ENCODE data around the gene ENPP5.
"Not testable (repeated sequence)": the region's sequence is repeated elsewhere in the genome, so short reads cannot be mapped to it uniquely, and the experiment has no call there.

Gene ENPP5

DNA sequence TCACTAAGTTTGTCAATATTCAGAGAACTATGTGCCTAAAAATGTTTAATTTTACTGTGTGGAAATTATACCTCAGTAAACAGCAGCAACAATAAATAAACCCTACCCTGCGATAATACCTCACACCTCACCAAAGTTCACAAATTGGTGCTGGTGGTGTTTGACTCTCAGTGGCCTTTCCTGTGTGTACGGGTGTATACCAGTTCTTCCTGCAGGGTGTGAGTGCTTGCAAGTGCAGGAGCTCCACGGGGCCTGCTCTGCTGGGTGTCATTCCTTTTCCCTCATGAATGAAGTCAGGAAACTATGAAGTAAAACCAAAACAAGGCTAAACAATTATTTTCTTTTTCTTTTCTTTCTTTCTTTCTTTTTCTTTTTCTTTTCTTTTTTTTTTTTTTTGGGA is 4.1 kb upstream of the ENPP5 start:
- no peaks in the 10 kb centered on the region for H3K4me1 ChIP-seq (ENCODE audit: control insufficient read depth, insufficient read depth, low read length, unreplicated experiment)
- no peak overlapping the region for H3K27ac ChIP-seq (ENCODE audit: low read depth, low read length)
- no peaks in the 10 kb centered on the region for H3K36me3 ChIP-seq (ENCODE audit: insufficient read depth, low read length)

DNA sequence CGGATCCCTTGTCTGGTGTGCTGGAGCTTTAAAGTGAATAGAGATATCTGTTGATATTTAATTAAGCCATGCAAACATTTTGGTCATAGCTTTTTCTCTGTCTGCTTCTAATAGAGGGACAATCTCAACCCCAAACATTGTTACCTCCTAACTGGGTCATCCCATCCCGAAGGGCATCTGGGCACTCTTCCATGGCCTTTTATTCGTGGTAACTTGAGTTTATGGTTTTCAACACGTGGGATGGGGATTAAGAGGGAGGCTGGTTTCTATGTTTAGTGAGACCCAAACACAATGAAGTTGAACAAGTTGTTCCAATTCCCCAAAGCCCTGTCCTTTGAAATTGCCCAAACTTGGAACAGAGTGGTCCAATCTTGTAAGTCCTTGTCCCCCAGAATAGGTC is 1.4 kb upstream of the ENPP5 start:
- Histone ChIP-seq H3K4me1 (ENCODE audit: control insufficient read depth, insufficient read depth, low read length, unreplicated experiment) (no peaks in the 10 kb centered on the region), H3K27me3 (ENCODE audit: insufficient read depth, low read length) (peaks cover 48% of the 10 kb centered on the region), H3K36me3 (ENCODE audit: insufficient read depth, low read length) (no peaks in the 10 kb centered on the region), H2AFZ (ENCODE audit: low read length, unreplicated experiment) (no peak overlapping the region), H3K4me3 (ENCODE audit: low read depth, low read length) (no peak overlapping the region), H3K27ac (ENCODE audit: low read depth, low read length) (no peak overlapping the region), H3K79me2 (ENCODE audit: control insufficient read depth, insufficient read depth, low read length, unreplicated experiment) (no peaks in the 10 kb centered on the region)

More for the DNA sequence above, 4.1 kb upstream of the ENPP5 start:
- Histone ChIP-seq H2AFZ (ENCODE audit: low read length, unreplicated experiment) (no peak overlapping the region), H3K4me3 (ENCODE audit: low read depth, low read length) (no peak overlapping the region), H3K27me3 (ENCODE audit: insufficient read depth, low read length) (peaks cover 40% of the 10 kb centered on the region), H3K79me2 (ENCODE audit: control insufficient read depth, insufficient read depth, low read length, unreplicated experiment) (no peaks in the 10 kb centered on the region)

DNA sequence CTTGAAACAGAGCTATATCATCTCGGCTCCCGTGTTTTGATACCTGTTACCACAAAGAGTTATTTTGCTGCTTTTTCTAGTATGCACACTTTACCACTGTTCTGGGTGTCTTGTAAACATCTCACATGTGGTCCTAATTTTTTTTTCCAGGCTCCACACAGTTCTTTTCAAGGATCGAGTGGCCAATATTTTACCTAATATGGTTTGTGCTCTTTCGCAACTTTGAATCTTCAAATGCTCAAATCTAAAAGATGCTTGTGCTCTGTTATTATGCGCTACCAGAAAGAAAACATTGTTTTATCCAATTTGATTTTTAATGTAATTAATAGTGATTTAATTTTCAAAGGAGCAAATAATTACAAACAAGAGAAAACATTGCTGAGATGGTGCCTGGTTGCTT is 10.7 kb downstream of the ENPP5 start:
- Histone ChIP-seq H3K27me3 (ENCODE audit: insufficient read depth, low read length) (peaks cover 17% of the 10 kb centered on the region; the same call in 1 of the 2 replicates), H3K4me1 (ENCODE audit: control insufficient read depth, insufficient read depth, low read length, unreplicated experiment) (no peaks in the 10 kb centered on the region), H3K27ac (ENCODE audit: low read depth, low read length) (no peak overlapping the region), H2AFZ (ENCODE audit: low read length, unreplicated experiment) (no peak overlapping the region), H3K79me2 (ENCODE audit: control insufficient read depth, insufficient read depth, low read length, unreplicated experiment) (no peaks in the 10 kb centered on the region), H3K36me3 (ENCODE audit: insufficient read depth, low read length) (no peaks in the 10 kb centered on the region), H3K4me3 (ENCODE audit: low read depth, low read length) (no peak overlapping the region)

DNA sequence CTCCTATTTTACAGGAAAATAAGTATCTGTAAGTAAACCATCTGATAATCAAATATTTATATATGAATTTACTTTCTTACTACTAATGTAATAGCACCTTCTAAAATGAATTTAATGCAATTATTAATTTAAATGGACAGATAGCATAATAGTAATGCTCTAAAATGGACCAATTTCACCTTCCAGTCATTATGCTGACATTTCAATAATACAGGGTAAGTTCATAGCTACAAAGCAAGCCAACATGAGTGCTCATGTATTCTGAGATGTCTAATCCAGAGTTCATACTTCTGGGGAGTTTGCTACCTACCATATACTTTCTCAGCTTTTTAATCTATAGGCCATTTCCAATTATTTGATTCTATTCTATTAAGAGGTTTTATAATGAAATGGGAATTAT is 11.6 kb downstream of the ENPP5 start:
- H3K4me3 ChIP-seq (ENCODE audit: low read depth, low read length): no peak overlapping the region
- no peaks in the 10 kb centered on the region for H3K4me1 ChIP-seq (ENCODE audit: control insufficient read depth, insufficient read depth, low read length, unreplicated experiment)
- peaks cover 20% of the 10 kb centered on the region; the same call in 1 of the 2 replicates for H3K27me3 ChIP-seq (ENCODE audit: insufficient read depth, low read length)
- H2AFZ ChIP-seq (ENCODE audit: low read length, unreplicated experiment): no peak overlapping the region
- H3K27ac ChIP-seq (ENCODE audit: low read depth, low read length): no peak overlapping the region
- no peaks in the 10 kb centered on the region for H3K79me2 ChIP-seq (ENCODE audit: control insufficient read depth, insufficient read depth, low read length, unreplicated experiment)
- no peaks in the 10 kb centered on the region for H3K36me3 ChIP-seq (ENCODE audit: insufficient read depth, low read length)

DNA sequence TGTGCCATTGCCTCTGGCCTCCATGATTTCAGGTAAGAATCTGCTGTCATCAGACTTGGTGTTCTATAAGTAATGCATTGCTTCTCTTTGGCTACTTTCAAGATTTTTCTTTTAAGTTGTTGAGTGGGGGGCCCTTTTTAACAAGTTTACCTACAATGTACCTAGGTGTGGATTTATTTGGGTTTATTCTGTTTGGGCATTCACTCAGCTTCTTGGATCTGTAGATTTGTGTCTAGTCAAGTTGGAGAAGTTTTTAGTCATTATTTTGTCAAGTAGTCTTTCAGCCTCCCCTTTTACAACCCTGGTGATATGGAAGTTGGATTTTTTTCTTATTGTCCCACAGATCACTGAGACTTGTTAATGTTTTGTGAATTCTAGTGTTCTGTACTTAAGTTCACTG is 14.1 kb downstream of the ENPP5 start:
- no peak overlapping the region for H3K4me3 ChIP-seq (ENCODE audit: low read depth, low read length)
- H3K36me3 ChIP-seq (ENCODE audit: insufficient read depth, low read length): no peaks in the 10 kb centered on the region
- H3K4me1 ChIP-seq (ENCODE audit: control insufficient read depth, insufficient read depth, low read length, unreplicated experiment): no peaks in the 10 kb centered on the region
- H3K27ac ChIP-seq (ENCODE audit: low read depth, low read length): no peak overlapping the region
- peaks cover 25% of the 10 kb centered on the region; the same call in 1 of the 2 replicates for H3K27me3 ChIP-seq (ENCODE audit: insufficient read depth, low read length)
- H3K79me2 ChIP-seq (ENCODE audit: control insufficient read depth, insufficient read depth, low read length, unreplicated experiment): no peaks in the 10 kb centered on the region
- H2AFZ ChIP-seq (ENCODE audit: low read length, unreplicated experiment): no peak overlapping the region

DNA sequence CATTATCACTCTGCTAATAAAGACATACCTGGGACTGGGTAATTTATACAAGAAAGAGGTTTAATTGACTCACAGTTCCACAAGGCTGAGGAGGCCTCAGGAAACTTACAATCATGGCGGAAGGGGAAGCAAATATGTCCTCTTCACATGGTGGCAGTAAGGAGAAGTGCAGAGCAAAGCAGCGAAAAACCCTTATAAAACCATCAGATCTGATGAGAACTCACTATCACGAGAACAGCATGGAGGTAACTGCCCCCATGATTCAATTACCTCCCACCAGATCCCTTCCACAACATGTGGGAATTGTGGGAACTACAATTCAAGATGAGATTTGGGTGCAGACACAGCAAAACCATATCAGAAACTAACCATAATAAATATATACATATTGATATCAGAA is 21.7 kb downstream of the ENPP5 start:
- H3K36me3 ChIP-seq (ENCODE audit: insufficient read depth, low read length); H3K79me2 ChIP-seq (ENCODE audit: control insufficient read depth, insufficient read depth, low read length, unreplicated experiment); H3K27me3 ChIP-seq (ENCODE audit: insufficient read depth, low read length); H3K27ac ChIP-seq (ENCODE audit: low read depth, low read length); H2AFZ ChIP-seq (ENCODE audit: low read length, unreplicated experiment); H3K4me1 ChIP-seq (ENCODE audit: control insufficient read depth, insufficient read depth, low read length, unreplicated experiment); H3K4me3 ChIP-seq (ENCODE audit: low read depth, low read length): not testable (repeated sequence)

DNA sequence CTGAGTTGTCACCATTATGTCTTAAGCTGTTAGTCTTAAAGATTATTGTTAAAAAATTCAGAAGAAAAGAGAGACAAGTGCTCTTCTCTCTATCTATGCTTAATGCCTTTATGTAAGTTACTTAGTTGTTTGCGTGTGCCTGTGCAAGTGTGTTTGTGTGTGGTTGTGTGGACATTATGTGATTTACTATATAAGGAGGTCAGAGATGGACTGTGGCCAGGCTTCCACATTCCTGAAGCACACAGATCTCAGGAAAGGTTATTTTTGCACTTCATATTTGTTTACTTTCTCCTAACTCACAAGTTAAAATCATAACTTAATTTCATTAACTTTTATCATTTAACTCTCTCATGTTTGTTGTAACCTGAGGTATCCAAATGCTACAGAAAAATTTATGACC is 26.5 kb downstream of the ENPP5 start:
- H3K4me1 ChIP-seq (ENCODE audit: control insufficient read depth, insufficient read depth, low read length, unreplicated experiment): no peaks in the 10 kb centered on the region
- no peak overlapping the region for H2AFZ ChIP-seq (ENCODE audit: low read length, unreplicated experiment)
- H3K79me2 ChIP-seq (ENCODE audit: control insufficient read depth, insufficient read depth, low read length, unreplicated experiment): no peaks in the 10 kb centered on the region
- H3K36me3 ChIP-seq (ENCODE audit: insufficient read depth, low read length): no peaks in the 10 kb centered on the region
- no peak overlapping the region for H3K27ac ChIP-seq (ENCODE audit: low read depth, low read length)
- H3K27me3 ChIP-seq (ENCODE audit: insufficient read depth, low read length): 0 out of 2 replicates have a peak, but pooled peaks cover 3% of the 10 kb centered on the region
- no peak overlapping the region for H3K4me3 ChIP-seq (ENCODE audit: low read depth, low read length)

DNA sequence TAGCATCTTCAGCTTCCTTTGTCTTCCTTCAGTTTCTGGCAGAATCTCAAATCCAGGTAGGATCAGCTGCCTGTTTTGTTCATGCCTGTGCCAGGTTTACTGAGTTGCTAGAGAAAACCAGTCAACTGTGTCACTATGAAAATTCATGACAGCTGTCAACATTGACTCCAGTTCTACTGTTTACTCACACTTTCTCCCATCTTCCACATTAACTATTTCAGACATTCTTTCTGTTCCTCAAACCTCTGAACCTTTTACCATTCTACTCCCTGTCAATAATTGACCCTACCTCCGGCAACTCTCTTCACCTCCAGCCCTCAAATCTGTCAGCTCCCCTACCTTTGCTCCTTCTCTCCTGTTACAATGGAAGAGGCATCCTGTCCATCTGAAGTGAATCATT is 32.5 kb downstream of the ENPP5 start:
- Histone ChIP-seq H3K79me2 (ENCODE audit: control insufficient read depth, insufficient read depth, low read length, unreplicated experiment) (no peaks in the 10 kb centered on the region), H3K36me3 (ENCODE audit: insufficient read depth, low read length) (no peaks in the 10 kb centered on the region), H3K27ac (ENCODE audit: low read depth, low read length) (no peak overlapping the region), H3K4me1 (ENCODE audit: control insufficient read depth, insufficient read depth, low read length, unreplicated experiment) (no peaks in the 10 kb centered on the region), H3K4me3 (ENCODE audit: low read depth, low read length) (no peak overlapping the region), H2AFZ (ENCODE audit: low read length, unreplicated experiment) (no peak overlapping the region), H3K27me3 (ENCODE audit: insufficient read depth, low read length) (peaks cover 37% of the 10 kb centered on the region)

DNA sequence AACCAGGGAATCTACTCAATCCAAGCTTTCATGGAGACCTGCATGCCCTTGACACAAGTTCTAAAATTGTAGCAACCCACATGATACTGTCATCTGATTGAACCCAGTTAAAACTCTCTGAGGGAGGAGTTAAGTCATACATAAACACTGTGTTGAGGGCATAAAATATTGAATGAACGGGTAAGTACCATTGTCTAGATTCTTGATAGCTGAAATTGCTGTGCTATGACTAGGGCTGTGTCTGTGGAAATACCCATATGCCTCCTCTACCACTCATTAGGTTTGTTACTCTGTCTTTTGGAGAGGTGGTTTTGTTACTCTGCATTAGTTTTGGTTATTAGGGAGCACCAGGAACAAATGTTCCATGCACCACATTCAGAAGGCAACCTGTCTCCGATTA is 33.4 kb downstream of the ENPP5 start:
- Histone ChIP-seq H3K36me3 (ENCODE audit: insufficient read depth, low read length) (no peaks in the 10 kb centered on the region), H3K27ac (ENCODE audit: low read depth, low read length) (no peak overlapping the region), H3K4me3 (ENCODE audit: low read depth, low read length) (no peak overlapping the region), H3K4me1 (ENCODE audit: control insufficient read depth, insufficient read depth, low read length, unreplicated experiment) (no peaks in the 10 kb centered on the region), H3K27me3 (ENCODE audit: insufficient read depth, low read length) (peaks cover 37% of the 10 kb centered on the region), H2AFZ (ENCODE audit: low read length, unreplicated experiment) (no peak overlapping the region), H3K79me2 (ENCODE audit: control insufficient read depth, insufficient read depth, low read length, unreplicated experiment) (no peaks in the 10 kb centered on the region)

DNA sequence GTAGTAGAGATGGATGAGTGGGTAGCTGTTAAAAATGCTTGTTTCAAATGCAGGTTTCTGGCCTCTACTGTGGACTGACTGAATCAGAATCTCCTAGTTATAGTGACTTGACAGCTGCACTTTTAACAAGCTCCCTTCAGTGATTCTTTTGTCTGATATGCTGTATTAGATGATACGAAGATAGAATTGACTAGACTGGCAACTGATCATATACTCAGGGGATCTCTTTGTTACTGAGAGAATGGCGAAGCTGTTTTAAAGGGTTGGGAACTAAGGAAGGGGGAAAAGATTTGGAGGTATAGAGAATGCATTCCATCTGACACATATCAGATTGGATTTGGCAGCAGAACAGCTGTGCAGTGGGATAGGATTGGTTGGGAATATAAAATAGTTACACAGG is 33.9 kb downstream of the ENPP5 start:
- Histone ChIP-seq H3K27ac (ENCODE audit: low read depth, low read length) (no peak overlapping the region), H3K79me2 (ENCODE audit: control insufficient read depth, insufficient read depth, low read length, unreplicated experiment) (no peaks in the 10 kb centered on the region)

DNA sequence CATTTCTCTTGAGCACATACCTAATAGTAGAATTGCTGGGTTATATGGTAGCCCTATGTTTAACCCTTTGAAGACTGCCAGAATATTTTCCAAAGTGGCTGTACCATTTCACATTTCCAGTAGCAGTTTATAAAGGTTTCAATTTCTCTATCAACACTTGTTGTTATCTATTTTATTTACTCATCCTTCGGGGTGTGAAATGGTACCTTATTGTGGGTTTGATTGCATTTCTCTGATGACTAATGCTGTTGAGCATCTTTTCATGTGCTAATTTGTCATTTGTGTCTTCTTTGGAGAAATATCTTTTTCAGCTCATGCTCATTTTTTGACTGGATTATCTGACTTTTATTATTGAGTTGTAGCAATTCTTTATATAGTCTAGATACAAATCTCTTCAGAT is 35.6 kb downstream of the ENPP5 start:
- Histone ChIP-seq H3K36me3 (ENCODE audit: insufficient read depth, low read length) (no peaks in the 10 kb centered on the region), H3K4me1 (ENCODE audit: control insufficient read depth, insufficient read depth, low read length, unreplicated experiment) (no peaks in the 10 kb centered on the region), H3K27me3 (ENCODE audit: insufficient read depth, low read length) (peaks cover 42% of the 10 kb centered on the region), H3K79me2 (ENCODE audit: control insufficient read depth, insufficient read depth, low read length, unreplicated experiment) (no peaks in the 10 kb centered on the region), H3K27ac (ENCODE audit: low read depth, low read length) (no peak overlapping the region), H3K4me3 (ENCODE audit: low read depth, low read length) (no peak overlapping the region), H2AFZ (ENCODE audit: low read length, unreplicated experiment) (no peak overlapping the region)

More for the DNA sequence above, 33.9 kb downstream of the ENPP5 start:
- no peaks in the 10 kb centered on the region for H3K36me3 ChIP-seq (ENCODE audit: insufficient read depth, low read length)
- H3K27me3 ChIP-seq (ENCODE audit: insufficient read depth, low read length): peaks cover 37% of the 10 kb centered on the region
- no peaks in the 10 kb centered on the region for H3K4me1 ChIP-seq (ENCODE audit: control insufficient read depth, insufficient read depth, low read length, unreplicated experiment)
- no peak overlapping the region for H2AFZ ChIP-seq (ENCODE audit: low read length, unreplicated experiment)
- H3K4me3 ChIP-seq (ENCODE audit: low read depth, low read length): no peak overlapping the region

Data from ACC112 (cell line).